Measurements from ENCODE around the gene TUBA1B. TPM values are rescaled to one million over a fixed set of nuclear protein-coding genes. Genes with fewer than 3 reads are reported as not detected.

The TUBA1B gene
- total and polyA plus RNA-seq, 2 of the 8 experiments (the other 6 are each of a cell fraction or from before 2014, with no cell fraction given), result 2,092 to 6,837 TPM

GRCh38 chr12:49138999-49139398, 7.8 kb upstream of the TUBA1B start (continued):
- TF ChIP-seq EP300 (IDR thresholded peaks at IDR 0.05; ENCODE audit: borderline replicate concordance in 1 of 2, low read depth in 2 of 2, low read length in 2 of 2) (no peak), CEBPB (IDR thresholded peaks at IDR 0.05; ENCODE audit: low read depth, low read length) (no peak), EZH2 (IDR thresholded peaks at IDR 0.05; ENCODE audit: low read depth, low read length, severe bottlenecking) (no peak), JUND (IDR thresholded peaks at IDR 0.05; ENCODE audit: low read length) (no peak), CTBP2 (IDR thresholded peaks at IDR 0.05; ENCODE audit: borderline replicate concordance, insufficient read depth, insufficient read length, low read length) (no peak), SIN3A (conservative IDR thresholded peaks at IDR 0.05 in 1 of 2, IDR thresholded peaks at IDR 0.05 in 1 of 2; ENCODE audit: low read depth in 1 of 2, low read length in 2 of 2) (no peak), POU5F1 (IDR thresholded peaks at IDR 0.05; ENCODE audit: low read depth, low read length) (no peak), KDM1A (IDR thresholded peaks at IDR 0.05; ENCODE audit: borderline replicate concordance, low read length) (no peak)
